Measurements from ENCODE around the gene ZNF212.

DNA sequence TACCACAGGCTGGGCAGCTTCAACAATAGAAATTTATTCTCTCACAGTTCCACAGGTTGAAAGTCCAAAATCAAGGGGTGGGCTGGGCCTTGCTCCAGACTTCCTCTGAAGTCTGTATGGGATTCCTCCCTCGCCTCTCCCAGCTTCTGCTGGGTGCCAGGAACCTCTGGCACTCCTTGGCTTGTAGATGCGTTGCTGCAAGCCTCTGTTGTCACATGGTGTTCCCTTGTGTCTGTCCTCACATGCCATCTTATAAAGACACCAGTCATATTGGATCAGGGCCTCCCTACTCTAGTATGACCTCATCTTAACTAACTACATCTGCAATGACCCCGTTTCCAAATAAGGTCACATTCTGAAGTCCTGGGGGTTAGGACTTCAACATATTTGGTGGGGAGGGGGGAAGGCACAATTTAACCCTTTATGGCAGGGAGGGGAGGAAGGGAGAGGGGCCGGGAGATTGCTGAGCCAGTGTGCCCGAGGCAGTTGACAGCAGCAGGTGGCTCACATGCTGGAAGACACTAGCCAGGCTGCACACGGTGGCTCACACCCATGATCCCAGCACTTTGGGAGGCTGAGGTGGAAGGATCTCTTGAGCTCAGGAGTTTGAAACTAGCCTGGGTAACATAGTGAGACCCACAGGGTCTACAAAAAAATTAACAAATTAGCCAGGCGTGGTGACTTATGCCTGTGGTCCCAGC is 25.3 kb upstream of the ZNF212 start:
- TF ChIP-seq EZH2 (IDR thresholded peaks at IDR 0.05; ENCODE audit: low read length, missing control alignments) = no peak
- TF ChIP-seq, protein P1, sequence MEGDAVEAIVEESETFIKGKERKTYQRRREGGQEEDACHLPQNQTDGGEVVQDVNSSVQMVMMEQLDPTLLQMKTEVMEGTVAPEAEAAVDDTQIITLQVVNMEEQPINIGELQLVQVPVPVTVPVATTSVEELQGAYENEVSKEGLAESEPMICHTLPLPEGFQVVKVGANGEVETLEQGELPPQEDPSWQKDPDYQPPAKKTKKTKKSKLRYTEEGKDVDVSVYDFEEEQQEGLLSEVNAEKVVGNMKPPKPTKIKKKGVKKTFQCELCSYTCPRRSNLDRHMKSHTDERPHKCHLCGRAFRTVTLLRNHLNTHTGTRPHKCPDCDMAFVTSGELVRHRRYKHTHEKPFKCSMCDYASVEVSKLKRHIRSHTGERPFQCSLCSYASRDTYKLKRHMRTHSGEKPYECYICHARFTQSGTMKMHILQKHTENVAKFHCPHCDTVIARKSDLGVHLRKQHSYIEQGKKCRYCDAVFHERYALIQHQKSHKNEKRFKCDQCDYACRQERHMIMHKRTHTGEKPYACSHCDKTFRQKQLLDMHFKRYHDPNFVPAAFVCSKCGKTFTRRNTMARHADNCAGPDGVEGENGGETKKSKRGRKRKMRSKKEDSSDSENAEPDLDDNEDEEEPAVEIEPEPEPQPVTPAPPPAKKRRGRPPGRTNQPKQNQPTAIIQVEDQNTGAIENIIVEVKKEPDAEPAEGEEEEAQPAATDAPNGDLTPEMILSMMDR (conservative IDR thresholded peaks at IDR 0.05 in 1 of 2, IDR thresholded peaks at IDR 0.05 in 1 of 2; ENCODE audit: low read depth in 1 of 2, low read length in 2 of 2) = no peak

Measured in fibroblast of lung (primary cell).